Measurements from ENCODE around the gene BCL11B. TPM values are rescaled to one million over a fixed set of nuclear protein-coding genes. Genes with fewer than 3 reads are reported as not detected.
A peak's percentile ranks its signal among the peaks of the same experiment; 100 is the strongest.

BCL11B gene
- polyA plus RNA-seq, 3 donors = 0.01 TPM; not detected in 2

DNA sequence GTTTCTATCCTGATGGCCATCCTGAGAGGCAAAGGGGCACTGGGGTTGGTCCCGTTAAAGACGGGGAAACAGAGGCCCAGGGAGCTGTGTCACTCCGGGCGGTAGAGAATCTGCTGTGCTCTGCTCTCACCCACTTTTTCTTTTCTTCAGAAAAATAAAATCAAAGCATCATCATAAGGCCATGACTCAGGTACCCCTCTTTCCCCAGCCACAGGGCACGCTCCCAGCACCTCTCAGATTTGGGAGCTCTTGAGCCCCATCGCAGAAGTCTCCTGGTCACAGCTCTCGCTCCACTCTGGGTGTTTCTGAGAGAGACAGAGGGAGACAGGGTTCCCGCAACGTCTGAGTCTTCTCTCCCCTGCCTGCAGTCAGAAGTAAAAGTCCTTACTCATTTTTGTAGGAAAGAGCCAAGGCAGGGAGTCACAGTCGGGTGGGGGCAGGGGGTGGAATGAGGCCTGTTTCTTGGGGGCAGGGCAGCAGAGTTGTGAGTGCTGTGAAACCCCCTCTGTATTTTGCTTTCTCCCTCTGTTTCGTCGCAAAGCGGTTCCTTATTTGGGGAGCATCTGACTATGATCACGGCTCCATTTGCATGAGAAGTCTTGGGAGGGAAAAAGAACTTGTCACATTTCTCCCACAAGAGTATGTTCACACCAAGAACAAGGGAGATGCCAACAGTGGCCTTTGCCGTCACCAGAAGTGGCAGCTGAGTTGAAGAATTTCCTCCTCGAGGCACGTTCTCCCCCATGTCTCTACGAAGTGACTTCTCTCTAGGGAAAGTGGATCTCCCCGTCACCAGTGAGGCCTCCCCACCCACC, 139.0 kb downstream of the BCL11B start:
- H3K9ac ChIP-seq (ENCODE audit: insufficient read depth, low read length, poor library complexity, severe bottlenecking) = no peak overlapping the region
- Mint-ChIP-seq H3K4me1 (peaks cover 12% of the 10 kb centered on the region), H3K9me3 (peaks cover 0 to 4% (median 0%) of the 10 kb centered on the region in 7 donors), H3K36me3 (no peaks in the 10 kb centered on the region), H3K27ac (no peak overlapping the region), H3K27me3 (ENCODE audit: low read depth in 3 of 3) (peaks cover 2 to 12% (median 9%) of the 10 kb centered on the region in 3 donors), H3K4me3 (no peak overlapping the region)
- no peak for DNase-seq
- no peaks in the 10 kb centered on the region for H3K36me3 ChIP-seq (replicated peaks in 1 of 2; ENCODE audit: control insufficient read depth in 1 of 2, insufficient read depth in 2 of 2, low read length in 2 of 2)
- H3K27ac ChIP-seq (ENCODE audit: low read depth in 1 of 2, low read length in 2 of 2) = no peak overlapping the region
- no peak overlapping the region for H3K4me3 ChIP-seq (replicated peaks in 1 of 3; ENCODE audit: low read depth in 2 of 3, low read length in 3 of 3)
- no peak overlapping the region for H3K4me2 ChIP-seq (replicated peaks; ENCODE audit: extremely low read depth, low read length, poor library complexity, severe bottlenecking)
- H3K4me1 ChIP-seq (ENCODE audit: control insufficient read depth in 1 of 2, insufficient read depth in 2 of 2, low read length in 2 of 2) = no peaks in the 10 kb centered on the region
- TF ChIP-seq, protein P1, sequence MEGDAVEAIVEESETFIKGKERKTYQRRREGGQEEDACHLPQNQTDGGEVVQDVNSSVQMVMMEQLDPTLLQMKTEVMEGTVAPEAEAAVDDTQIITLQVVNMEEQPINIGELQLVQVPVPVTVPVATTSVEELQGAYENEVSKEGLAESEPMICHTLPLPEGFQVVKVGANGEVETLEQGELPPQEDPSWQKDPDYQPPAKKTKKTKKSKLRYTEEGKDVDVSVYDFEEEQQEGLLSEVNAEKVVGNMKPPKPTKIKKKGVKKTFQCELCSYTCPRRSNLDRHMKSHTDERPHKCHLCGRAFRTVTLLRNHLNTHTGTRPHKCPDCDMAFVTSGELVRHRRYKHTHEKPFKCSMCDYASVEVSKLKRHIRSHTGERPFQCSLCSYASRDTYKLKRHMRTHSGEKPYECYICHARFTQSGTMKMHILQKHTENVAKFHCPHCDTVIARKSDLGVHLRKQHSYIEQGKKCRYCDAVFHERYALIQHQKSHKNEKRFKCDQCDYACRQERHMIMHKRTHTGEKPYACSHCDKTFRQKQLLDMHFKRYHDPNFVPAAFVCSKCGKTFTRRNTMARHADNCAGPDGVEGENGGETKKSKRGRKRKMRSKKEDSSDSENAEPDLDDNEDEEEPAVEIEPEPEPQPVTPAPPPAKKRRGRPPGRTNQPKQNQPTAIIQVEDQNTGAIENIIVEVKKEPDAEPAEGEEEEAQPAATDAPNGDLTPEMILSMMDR (IDR thresholded peaks at IDR 0.05) = no peak
- no peaks in the 10 kb centered on the region for H3K9me3 ChIP-seq (replicated peaks in 1 of 2; ENCODE audit: control insufficient read depth in 1 of 2, insufficient read depth in 1 of 2, low read length in 2 of 2)
- no peaks in the 10 kb centered on the region for H3K79me2 ChIP-seq (ENCODE audit: insufficient read depth, low read length)
- intact Hi-C loops (cut with micrococcal nuclease) = no loop called here
- H3K27me3 ChIP-seq (ENCODE audit: control insufficient read depth in 2 of 2, insufficient read depth in 2 of 2, low read length in 2 of 2) = no peaks in the 10 kb centered on the region
- WGBS (ENCODE audit: insufficient coverage) = 77% methylated on average over 6 of the region's 19 CpGs
- no peak overlapping the region for H2AFZ ChIP-seq (ENCODE audit: insufficient read depth, low read depth, low read length, poor library complexity, severe bottlenecking)
- no peaks in the 10 kb centered on the region for H4K20me1 ChIP-seq (ENCODE audit: insufficient read depth, low read length)

DNA sequence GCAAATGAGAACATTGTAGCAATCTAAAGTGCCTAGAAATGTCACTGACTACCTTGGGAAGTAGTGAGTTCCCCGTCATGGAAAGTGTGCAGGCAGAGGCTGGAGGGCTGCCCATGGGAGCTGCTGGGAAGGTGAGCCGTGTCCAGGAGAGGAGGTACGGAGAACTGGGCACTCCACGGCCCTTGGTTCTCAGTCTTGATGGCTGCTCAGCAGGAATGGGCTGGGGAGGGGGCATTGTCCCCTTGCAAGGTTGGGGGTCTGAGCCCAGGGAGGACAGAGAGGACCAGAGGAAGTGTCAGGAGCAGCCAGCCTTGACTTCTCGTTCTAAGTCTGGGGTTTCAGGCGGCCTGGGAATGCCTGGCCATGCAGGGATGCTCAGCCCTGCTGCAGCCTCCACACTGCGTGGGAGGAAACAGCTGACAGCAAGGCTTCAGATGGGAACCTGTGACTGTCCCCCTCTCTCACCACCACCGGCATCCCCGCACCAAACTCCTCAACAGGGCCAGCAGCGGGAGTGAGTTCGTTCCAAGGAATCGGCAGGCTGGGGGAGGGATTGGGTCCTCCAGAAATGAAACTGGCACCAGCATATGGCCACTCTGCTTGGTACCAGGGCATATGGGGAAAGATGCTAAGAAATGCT, 140.2 kb downstream of the BCL11B start:
- H3K9ac ChIP-seq (ENCODE audit: insufficient read depth, low read length, poor library complexity, severe bottlenecking) = no peak overlapping the region
- H3K9me3 Mint-ChIP-seq = peaks cover 0 to 3% (median 0%) of the 10 kb centered on the region in 7 donors
- TF ChIP-seq, protein P1 (IDR thresholded peaks at IDR 0.05) = no peak
- no peaks in the 10 kb centered on the region for H4K20me1 ChIP-seq (ENCODE audit: insufficient read depth, low read length)
- H3K4me2 ChIP-seq (replicated peaks; ENCODE audit: extremely low read depth, low read length, poor library complexity, severe bottlenecking) = no peak overlapping the region
- H3K27me3 Mint-ChIP-seq (ENCODE audit: low read depth in 3 of 3) = peaks cover 2 to 6% (median 6%) of the 10 kb centered on the region in 3 donors
- H3K36me3 ChIP-seq (replicated peaks in 1 of 2; ENCODE audit: control insufficient read depth in 1 of 2, insufficient read depth in 2 of 2, low read length in 2 of 2) = no peaks in the 10 kb centered on the region
- H3K4me3 Mint-ChIP-seq = no peak overlapping the region
- WGBS (ENCODE audit: insufficient coverage) = 86% methylated on average over 7 of the region's 12 CpGs
- no peaks in the 10 kb centered on the region for H3K36me3 Mint-ChIP-seq
- H3K79me2 ChIP-seq (ENCODE audit: insufficient read depth, low read length) = no peaks in the 10 kb centered on the region
- peaks cover 4% of the 10 kb centered on the region for H3K4me1 Mint-ChIP-seq
- no peak for DNase-seq
- H3K9me3 ChIP-seq (replicated peaks in 1 of 2; ENCODE audit: control insufficient read depth in 1 of 2, insufficient read depth in 1 of 2, low read length in 2 of 2) = no peaks in the 10 kb centered on the region
- H2AFZ ChIP-seq (ENCODE audit: insufficient read depth, low read depth, low read length, poor library complexity, severe bottlenecking) = no peak overlapping the region
- intact Hi-C loops (cut with micrococcal nuclease) = no loop called here
- no peaks in the 10 kb centered on the region for H3K4me1 ChIP-seq (ENCODE audit: control insufficient read depth in 1 of 2, insufficient read depth in 2 of 2, low read length in 2 of 2)
- peak overlapping the region in 1 of 7 donors; percentile 51 for H3K27ac Mint-ChIP-seq
- no peak overlapping the region for H3K27ac ChIP-seq (ENCODE audit: low read depth in 1 of 2, low read length in 2 of 2)
- H3K4me3 ChIP-seq (replicated peaks in 1 of 3; ENCODE audit: low read depth in 2 of 3, low read length in 3 of 3) = no peak overlapping the region
- no peaks in the 10 kb centered on the region for H3K27me3 ChIP-seq (ENCODE audit: control insufficient read depth in 2 of 2, insufficient read depth in 2 of 2, low read length in 2 of 2)
